C4-2B (cell line): ENCODE results near the gene NAV2.

Experiments
- H3K27ac ChIP-seq: fragments of 450-650 bp; 2 replicates; pipeline ENCODE4 v1.5.1; 2017
- ZFX ChIP-seq: fragments of 450-650 bp; IDR thresholded peaks from 2 replicates; pipeline ENCODE4 v1.6.1; 2017
- TF ChIP-seq, protein P1 (sequence below): fragments of 450-650 bp; conservative IDR thresholded peaks from 2 replicates; pipeline ENCODE4 v1.5.1; 2017; ENCODE audit warnings: mild to moderate bottlenecking

NAV2 gene

DNA sequence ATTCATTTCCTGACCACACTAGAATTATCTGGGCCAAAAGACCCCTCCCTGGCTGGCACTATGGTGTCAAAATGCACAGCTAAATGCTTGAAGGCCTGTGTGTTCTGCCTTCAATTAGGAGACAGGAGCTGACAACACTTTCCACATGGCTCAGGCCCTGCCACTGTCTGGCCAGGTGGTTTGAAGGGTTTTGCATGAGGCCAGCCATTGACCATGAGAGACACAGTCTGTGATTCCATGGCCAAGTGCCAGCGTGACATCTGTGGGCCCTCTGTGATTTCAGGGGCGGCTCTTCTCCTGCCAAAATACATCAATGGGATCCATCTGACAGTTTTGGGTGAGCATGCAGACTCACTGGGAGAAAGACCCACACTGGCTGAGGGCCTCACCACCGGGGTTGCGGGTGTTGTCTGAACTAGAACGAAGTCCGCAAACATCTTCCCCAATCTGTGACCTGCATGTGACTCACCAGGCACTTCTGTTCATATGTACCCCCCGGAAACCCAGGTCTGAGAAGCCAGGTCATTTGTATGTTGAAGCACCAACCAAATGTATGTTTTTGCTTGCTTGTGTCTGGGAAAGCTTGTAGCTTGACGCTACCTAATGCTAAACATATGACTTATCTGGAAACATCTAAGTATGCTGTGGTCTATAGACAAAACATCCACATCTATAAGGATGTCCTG, 20.7 kb upstream of the NAV2 start:
- TF ChIP-seq, protein P1, sequence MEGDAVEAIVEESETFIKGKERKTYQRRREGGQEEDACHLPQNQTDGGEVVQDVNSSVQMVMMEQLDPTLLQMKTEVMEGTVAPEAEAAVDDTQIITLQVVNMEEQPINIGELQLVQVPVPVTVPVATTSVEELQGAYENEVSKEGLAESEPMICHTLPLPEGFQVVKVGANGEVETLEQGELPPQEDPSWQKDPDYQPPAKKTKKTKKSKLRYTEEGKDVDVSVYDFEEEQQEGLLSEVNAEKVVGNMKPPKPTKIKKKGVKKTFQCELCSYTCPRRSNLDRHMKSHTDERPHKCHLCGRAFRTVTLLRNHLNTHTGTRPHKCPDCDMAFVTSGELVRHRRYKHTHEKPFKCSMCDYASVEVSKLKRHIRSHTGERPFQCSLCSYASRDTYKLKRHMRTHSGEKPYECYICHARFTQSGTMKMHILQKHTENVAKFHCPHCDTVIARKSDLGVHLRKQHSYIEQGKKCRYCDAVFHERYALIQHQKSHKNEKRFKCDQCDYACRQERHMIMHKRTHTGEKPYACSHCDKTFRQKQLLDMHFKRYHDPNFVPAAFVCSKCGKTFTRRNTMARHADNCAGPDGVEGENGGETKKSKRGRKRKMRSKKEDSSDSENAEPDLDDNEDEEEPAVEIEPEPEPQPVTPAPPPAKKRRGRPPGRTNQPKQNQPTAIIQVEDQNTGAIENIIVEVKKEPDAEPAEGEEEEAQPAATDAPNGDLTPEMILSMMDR: no peak
- no peak for TF ChIP-seq ZFX
- H3K27ac ChIP-seq: no peak overlapping the region

DNA sequence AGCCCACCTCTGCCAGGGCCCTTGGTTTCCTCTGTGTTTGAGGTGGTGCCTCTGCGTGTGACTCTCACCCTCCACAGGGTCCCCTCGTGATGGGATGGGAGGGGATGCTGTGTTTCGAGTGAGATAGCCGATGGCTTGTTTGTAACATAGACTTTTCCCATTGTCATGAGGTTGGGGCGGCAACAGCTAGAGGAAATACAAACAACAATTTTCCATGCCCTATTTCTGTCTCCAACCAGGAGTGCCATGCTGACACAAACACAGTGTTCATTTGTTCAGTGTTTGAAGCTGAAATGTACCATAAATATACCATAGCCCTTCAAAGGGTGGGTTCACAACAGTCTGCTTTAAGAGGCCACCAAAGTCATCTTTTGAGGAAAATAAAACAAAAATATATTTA, 19.5 kb upstream of the NAV2 start:
- TF ChIP-seq, protein P1: no peak
- TF ChIP-seq ZFX: no peak
- no peak overlapping the region for H3K27ac ChIP-seq

DNA sequence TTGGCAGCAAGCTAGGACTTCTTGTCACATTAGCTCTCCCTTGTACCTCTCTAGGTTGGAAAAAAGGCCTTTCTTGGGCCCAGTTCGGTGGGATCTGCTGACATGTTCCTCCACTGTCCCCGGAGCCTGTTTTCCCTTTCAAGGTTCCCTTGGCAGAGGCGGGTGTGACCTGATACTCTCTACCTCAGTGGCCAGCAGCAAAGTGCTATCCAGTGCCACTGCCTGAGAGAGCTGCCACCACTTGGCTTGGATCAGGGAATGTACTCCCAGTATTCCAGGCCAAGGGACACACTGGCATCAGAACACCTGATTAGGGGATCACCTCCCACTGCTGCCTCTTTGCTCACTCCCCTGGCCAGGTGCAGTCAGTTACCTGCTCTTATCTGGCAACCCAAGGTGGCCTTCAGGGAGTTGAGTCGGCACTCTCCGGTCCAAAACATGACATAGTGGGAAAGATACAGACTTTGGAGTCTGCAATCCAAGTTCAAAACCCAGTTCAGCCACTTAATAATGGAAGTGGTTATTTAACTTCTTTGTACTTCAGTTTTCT, 17.8 kb upstream of the NAV2 start:
- H3K27ac ChIP-seq: no peak overlapping the region
- TF ChIP-seq ZFX: no peak
- TF ChIP-seq, protein P1: no peak

DNA sequence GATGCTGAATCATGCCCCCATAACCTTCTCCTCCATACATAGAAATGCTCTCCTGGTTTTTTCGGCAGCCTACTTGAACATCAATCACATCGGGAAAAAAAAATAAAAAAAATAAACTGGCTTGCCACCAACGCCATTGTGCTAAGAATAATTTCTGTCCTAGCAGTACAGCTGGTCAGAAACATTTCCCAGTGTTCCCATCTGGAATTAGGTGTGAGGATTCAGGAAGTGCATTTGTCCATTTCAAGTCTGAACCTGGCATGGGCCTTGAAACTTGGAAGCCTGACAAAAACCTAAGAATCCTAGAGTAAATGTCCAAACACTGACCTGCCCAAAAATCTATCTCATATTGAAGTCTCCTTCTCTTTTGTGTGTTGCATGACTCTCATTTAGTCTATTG, 16.6 kb upstream of the NAV2 start:
- TF ChIP-seq, protein P1: no peak
- TF ChIP-seq ZFX: no peak
- no peak overlapping the region for H3K27ac ChIP-seq

DNA sequence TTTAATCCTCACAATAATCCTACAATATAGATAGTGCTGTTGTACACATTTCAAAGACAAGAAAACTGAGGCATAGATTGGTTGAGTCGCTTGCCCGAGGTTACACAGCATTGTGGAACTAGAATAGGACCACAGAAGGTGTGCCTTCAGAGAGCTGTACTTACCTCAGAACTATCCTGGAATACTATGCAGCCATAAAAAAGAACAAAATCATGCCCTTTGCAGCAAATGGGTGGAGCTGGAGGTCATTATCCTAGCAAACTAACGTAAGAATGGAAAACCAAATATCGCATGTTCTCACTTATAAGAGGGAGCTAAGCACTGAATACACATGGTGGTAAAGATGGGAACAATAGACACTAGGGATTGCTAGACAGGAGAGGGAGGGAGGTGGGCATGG, 15.7 kb upstream of the NAV2 start:
- H3K27ac ChIP-seq: no peak overlapping the region
- TF ChIP-seq ZFX: no peak
- TF ChIP-seq, protein P1: no peak

DNA sequence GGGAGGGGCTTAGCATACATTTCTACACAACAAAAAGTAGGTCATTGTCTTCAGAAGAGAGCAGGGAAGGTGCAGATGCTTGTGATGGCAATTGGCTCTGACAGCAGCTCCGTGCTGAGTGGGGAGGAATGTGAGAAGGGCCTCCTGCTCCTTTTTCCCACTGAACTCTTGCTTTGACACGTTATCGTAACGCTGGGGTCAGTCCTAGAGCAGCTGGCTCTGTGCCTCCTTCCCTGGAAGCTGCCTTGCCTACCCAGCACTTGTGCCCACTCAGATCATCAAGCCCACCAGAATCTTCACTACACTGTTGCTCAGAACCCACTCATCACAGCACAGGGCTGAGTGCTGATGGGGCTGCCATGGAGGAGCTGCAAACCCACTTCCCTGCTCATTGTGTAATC, 14.9 kb upstream of the NAV2 start:
- TF ChIP-seq ZFX: no peak
- TF ChIP-seq, protein P1: no peak
- no peak overlapping the region for H3K27ac ChIP-seq

DNA sequence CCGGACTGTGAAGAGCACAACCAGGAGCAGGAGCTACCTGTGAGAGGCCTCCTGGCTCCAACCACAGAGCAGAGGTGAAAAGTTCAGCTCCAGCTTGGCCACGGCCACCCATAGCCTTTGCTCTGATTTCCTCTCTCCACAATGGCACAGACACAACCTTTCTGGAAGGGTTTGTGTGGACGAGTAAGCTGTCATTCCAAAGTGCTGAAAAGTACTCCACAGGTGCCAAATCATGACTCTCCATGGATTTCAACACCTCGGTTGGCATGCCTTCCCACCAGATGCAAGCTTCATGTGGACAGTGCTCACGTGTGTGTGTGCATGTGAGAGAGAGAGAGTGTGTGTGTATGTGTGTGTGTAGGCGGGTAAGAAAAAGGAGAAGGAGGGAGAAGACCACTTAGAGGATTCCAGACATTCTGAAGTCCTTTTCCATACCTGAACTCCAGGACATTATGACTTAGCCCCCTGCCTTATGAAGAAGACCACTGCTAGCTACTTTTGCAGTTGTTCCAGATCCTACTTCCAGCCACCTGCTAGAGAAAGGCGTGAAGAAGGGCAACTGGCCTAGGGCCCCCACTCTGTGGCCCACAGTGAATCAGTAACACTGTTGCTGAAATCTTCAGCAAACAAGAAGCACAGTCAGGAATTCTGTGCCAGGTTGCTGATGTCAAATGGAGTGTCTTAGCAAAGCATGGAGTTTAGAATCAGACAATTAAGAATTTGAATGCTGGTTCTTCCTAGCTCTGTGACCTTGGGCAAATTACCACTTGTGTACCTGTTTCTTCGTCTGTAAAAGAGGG, 13.9 kb upstream of the NAV2 start:
- no peak for TF ChIP-seq ZFX
- TF ChIP-seq, protein P1: no peak
- H3K27ac ChIP-seq: no peak overlapping the region
